Loucy (cell line): ENCODE measurements around the gene PCDHA7.

Experiments used
- H2AFZ ChIP-seq: fragments of 200-600 bp; sonication (generic); 2 replicates; pipeline ENCODE4 v1.6.0; 2016; ENCODE audit warnings: antibody characterized with exemption, mild to moderate bottlenecking, low read length, moderate library complexity
- H3F3A ChIP-seq: fragments of 200-600 bp; 2 replicates; pipeline ENCODE4 v1.6.0; 2016; ENCODE audit warnings: antibody characterized with exemption, low read depth, mild to moderate bottlenecking
- H3K27me3 ChIP-seq: fragments of 200-600 bp; sonication (generic); 2 replicates; pipeline ENCODE4 v1.6.1; 2014; ENCODE audit warnings: low read length, mild to moderate bottlenecking; ENCODE audit not compliant: insufficient read depth, poor library complexity, severe bottlenecking
- H3K36me3 ChIP-seq: fragments of 200-600 bp; sonication (generic); 2 replicates; pipeline ENCODE4 v1.6.1; 2016; ENCODE audit warnings: low read length; ENCODE audit not compliant: insufficient read depth
- H3K4me1 ChIP-seq: fragments of 200-600 bp; sonication (generic); 2 replicates; pipeline ENCODE4 v1.5.1; 2014; ENCODE audit warnings: low read length, mild to moderate bottlenecking; ENCODE audit not compliant: insufficient read depth, poor library complexity, severe bottlenecking
- H3K4me2 ChIP-seq: fragments of 200-600 bp; sonication (generic); 2 replicates; pipeline ENCODE4 v1.6.0; 2014; ENCODE audit warnings: antibody characterized with exemption, low read length, low read depth, mild to moderate bottlenecking; ENCODE audit not compliant: poor library complexity, severe bottlenecking
- H3K4me3 ChIP-seq: fragments of 200-600 bp; sonication (generic); 2 replicates; pipeline ENCODE4 v1.5.1; 2014; ENCODE audit warnings: low read length, mild to moderate bottlenecking, mixed read lengths; ENCODE audit not compliant: poor library complexity, severe bottlenecking
- H3K79me2 ChIP-seq: fragments of 200-600 bp; sonication (generic); 2 replicates; pipeline ENCODE4 v1.6.1; 2014; ENCODE audit warnings: low read length; ENCODE audit not compliant: insufficient read depth
- H3K9ac ChIP-seq: fragments of 200-600 bp; sonication (generic); 2 replicates; pipeline ENCODE4 v1.6.0; 2014; ENCODE audit warnings: mild to moderate bottlenecking, low read depth, low read length, moderate library complexity; ENCODE audit not compliant: poor library complexity, severe bottlenecking
- H3K9me2 ChIP-seq: fragments of 200-600 bp; sonication (generic); replicated peaks from 2 replicates; pipeline ENCODE4 v1.6.1; 2016; ENCODE audit warnings: low read depth, low read length, mixed read lengths
- H3K9me3 ChIP-seq: fragments of 200-600 bp; sonication (generic); 2 replicates; pipeline ENCODE4 v1.6.1; 2014; ENCODE audit warnings: mild to moderate bottlenecking, antibody characterized with exemption, low read length, low read depth; ENCODE audit not compliant: insufficient read depth
- H4K20me1 ChIP-seq: fragments of 200-600 bp; sonication (generic); 2 replicates; pipeline ENCODE4 v1.6.0; 2014; ENCODE audit warnings: antibody characterized with exemption, low read length, mild to moderate bottlenecking; ENCODE audit not compliant: insufficient read depth, poor library complexity, severe bottlenecking
- EZH2phosphoT487 ChIP-seq: fragments of 200-600 bp; IDR thresholded peaks from 2 replicates; pipeline ENCODE4 v1.6.1; 2018; ENCODE audit warnings: antibody characterized with exemption, mild to moderate bottlenecking, moderate library complexity, borderline replicate concordance
- TF ChIP-seq, protein P1 (sequence below): fragments of 200-600 bp; sonication (generic); conservative IDR thresholded peaks from 2 replicates; pipeline ENCODE4 v1.5.1; 2014; ENCODE audit warnings: mild to moderate bottlenecking, antibody characterized with exemption, low read length

Gene PCDHA7

DNA sequence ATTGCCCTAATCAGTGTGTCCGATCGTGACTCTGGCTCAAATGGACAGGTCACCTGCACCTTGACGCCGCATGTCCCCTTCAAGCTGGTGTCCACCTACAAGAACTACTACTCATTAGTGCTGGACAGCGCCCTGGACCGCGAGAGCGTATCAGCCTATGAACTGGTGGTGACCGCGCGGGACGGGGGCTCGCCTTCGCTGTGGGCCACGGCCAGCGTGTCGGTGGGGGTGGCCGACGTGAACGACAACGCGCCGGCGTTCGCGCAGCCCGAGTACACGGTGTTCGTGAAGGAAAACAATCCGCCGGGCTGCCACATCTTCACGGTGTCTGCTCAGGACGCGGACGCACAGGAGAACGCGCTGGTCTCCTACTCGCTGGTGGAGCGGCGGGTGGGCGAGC, 49.3 kb downstream of the PCDHA7 start:
- no peak overlapping the region for H3K9ac ChIP-seq
- no peak overlapping the region for H3K4me3 ChIP-seq
- no peaks in the 10 kb centered on the region for H4K20me1 ChIP-seq
- no peak overlapping the region for H3K4me2 ChIP-seq
- no peak overlapping the region for H2AFZ ChIP-seq
- H3F3A ChIP-seq: no peaks in the 10 kb centered on the region
- H3K4me1 ChIP-seq: no peaks in the 10 kb centered on the region
- H3K79me2 ChIP-seq: no peaks in the 10 kb centered on the region
- H3K36me3 ChIP-seq: no peaks in the 10 kb centered on the region
- TF ChIP-seq EZH2phosphoT487: no peak
- TF ChIP-seq, protein P1, sequence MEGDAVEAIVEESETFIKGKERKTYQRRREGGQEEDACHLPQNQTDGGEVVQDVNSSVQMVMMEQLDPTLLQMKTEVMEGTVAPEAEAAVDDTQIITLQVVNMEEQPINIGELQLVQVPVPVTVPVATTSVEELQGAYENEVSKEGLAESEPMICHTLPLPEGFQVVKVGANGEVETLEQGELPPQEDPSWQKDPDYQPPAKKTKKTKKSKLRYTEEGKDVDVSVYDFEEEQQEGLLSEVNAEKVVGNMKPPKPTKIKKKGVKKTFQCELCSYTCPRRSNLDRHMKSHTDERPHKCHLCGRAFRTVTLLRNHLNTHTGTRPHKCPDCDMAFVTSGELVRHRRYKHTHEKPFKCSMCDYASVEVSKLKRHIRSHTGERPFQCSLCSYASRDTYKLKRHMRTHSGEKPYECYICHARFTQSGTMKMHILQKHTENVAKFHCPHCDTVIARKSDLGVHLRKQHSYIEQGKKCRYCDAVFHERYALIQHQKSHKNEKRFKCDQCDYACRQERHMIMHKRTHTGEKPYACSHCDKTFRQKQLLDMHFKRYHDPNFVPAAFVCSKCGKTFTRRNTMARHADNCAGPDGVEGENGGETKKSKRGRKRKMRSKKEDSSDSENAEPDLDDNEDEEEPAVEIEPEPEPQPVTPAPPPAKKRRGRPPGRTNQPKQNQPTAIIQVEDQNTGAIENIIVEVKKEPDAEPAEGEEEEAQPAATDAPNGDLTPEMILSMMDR: no peak
- H3K9me3 ChIP-seq: no peaks in the 10 kb centered on the region
- no peaks in the 10 kb centered on the region for H3K27me3 ChIP-seq
- no peaks in the 10 kb centered on the region for H3K9me2 ChIP-seq

DNA sequence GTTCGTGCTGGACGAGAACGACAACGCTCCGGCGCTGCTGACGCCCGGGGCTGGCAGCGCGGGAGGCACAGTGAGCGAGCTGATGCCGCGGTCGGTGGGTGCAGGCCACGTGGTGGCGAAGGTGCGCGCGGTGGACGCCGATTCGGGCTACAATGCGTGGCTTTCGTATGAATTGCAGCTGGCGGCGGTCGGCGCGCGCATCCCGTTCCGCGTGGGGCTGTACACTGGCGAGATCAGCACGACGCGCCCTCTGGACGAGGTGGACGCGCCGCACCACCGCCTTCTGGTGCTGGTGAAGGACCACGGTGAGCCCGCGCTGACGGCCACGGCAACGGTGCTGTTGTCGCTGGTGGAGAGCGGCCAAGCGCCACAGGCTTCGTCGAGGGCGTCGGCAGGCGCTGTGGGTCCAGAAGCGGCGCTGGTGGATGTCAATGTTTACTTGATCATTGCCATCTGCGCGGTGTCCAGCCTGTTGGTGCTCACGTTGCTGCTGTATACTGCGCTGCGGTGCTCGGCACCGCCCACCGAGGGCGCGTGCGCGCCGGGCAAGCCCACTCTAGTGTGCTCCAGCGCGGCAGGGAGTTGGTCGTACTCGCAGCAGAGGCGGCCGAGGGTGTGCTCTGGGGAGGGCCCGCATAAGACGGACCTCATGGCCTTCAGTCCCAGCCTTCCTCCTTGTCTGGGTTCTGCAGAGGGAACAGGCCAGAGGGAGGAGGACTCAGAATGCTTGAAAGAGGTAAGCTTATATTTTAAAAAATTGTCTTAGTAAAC, 50.0 kb downstream of the PCDHA7 start:
- Histone ChIP-seq H3K9me2 (no peaks in the 10 kb centered on the region), H3K9me3 (no peaks in the 10 kb centered on the region), H2AFZ (no peak overlapping the region), H3K4me2 (no peak overlapping the region), H3F3A (no peaks in the 10 kb centered on the region), H3K9ac (no peak overlapping the region), H3K36me3 (no peaks in the 10 kb centered on the region), H3K4me1 (no peaks in the 10 kb centered on the region), H3K27me3 (no peaks in the 10 kb centered on the region), H3K4me3 (no peak overlapping the region), H3K79me2 (no peaks in the 10 kb centered on the region), H4K20me1 (no peaks in the 10 kb centered on the region)
- TF ChIP-seq, protein P1: no peak
- TF ChIP-seq EZH2phosphoT487: no peak
